Measurements from ENCODE around the gene ODAM.

ODAM gene

DNA sequence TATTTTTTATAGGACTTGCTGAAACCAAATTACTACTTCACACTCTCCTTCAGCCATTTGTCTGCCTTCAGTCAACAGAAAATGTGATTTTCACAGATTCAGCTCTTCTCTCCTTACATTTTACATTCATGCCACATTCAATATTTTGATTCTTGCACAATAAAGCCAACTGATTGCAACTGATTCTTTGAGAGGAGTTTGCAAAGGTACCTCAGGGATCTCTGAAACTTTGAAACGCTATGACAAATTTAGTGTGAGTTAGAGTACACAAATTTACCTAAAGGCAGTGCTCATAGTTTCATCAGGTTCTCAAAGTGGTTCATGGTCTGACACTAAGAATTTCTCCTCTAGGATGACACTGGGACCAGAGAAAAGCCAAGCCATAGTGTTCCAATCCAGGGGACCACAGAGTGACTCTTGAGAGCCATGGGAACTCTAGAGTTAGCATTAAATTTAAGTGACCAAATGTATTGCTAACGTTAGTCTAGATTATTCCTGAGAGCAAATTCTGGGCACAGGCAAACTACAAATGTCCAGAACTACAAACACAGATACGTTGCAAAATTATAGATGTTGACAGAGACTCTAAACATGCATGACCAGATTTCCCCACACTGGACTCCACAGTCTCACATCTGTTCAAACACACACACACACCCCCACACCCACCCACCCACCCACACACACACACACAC is 55.9 kb downstream of the ODAM start:
- DNase-seq, result no peak
- no peak for ATAC-seq (replicated peaks)
- H3K27me3 Mint-ChIP-seq, result no peaks in the 10 kb centered on the region
- H3K4me3 Mint-ChIP-seq, result no peak overlapping the region
- H3K36me3 Mint-ChIP-seq, result no peaks in the 10 kb centered on the region
- no peak overlapping the region for H3K27ac Mint-ChIP-seq
- H3K9me3 Mint-ChIP-seq, result no peaks in the 10 kb centered on the region
- no peaks in the 10 kb centered on the region for H3K4me1 Mint-ChIP-seq

- no peak for ATAC-seq (replicated peaks)
- no peaks in the 10 kb centered on the region for H3K4me1 Mint-ChIP-seq
- H3K9me3 Mint-ChIP-seq, result no peaks in the 10 kb centered on the region
- DNase-seq, result no peak
- H3K36me3 Mint-ChIP-seq, result no peaks in the 10 kb centered on the region
- H3K4me3 Mint-ChIP-seq, result no peak overlapping the region
- no peak overlapping the region for H3K27ac Mint-ChIP-seq
- no peaks in the 10 kb centered on the region for H3K27me3 Mint-ChIP-seq
Measured at GRCh38 chr4:70251945-70252277, 56.4 kb downstream of the ODAM start.
